BLaER1 treated with 17β-estradiol and CSF1 and Interleukin-3, amounts not matched to agents 10 nM and 100 nM (cell line): ENCODE results near the gene TTC29.
"Not testable (repeated sequence)": the region's sequence is repeated elsewhere in the genome, so short reads cannot be mapped to it uniquely, and the experiment has no call there.

Experiments used
- H3K27ac ChIP-seq, 11 experiments: shearing (Covaris generic); formaldehyde crosslinking; 2 replicates each; pipeline ENCODE4 v1.8.1; 2022
- H3K27me3 ChIP-seq, 11 experiments: shearing (Covaris generic); formaldehyde crosslinking; 2 replicates each; pipeline ENCODE4 v1.8.1; 2022
- H3K36me3 ChIP-seq, 11 experiments: shearing (Covaris generic); formaldehyde crosslinking; 2 replicates each; pipeline ENCODE4 v1.8.1; 2022
- H3K4me1 ChIP-seq, 10 experiments: shearing (Covaris generic); formaldehyde crosslinking; 2 replicates each; pipeline ENCODE4 v1.8.1; 2022
- H3K4me2 ChIP-seq, 11 experiments: shearing (Covaris generic); formaldehyde crosslinking; 2 replicates each; pipeline ENCODE4 v1.8.1; 2022
- H3K4me3 ChIP-seq, 10 experiments: shearing (Covaris generic); formaldehyde crosslinking; 2 replicates each; pipeline ENCODE4 v1.8.1; 2022
- H3K9ac ChIP-seq, 11 experiments: shearing (Covaris generic); formaldehyde crosslinking; 2 replicates each; pipeline ENCODE4 v1.8.1; 2022
- H3K9me3 ChIP-seq, 11 experiments: shearing (Covaris generic); formaldehyde crosslinking; replicated peaks in 1 of 11; 2 replicates each; pipeline ENCODE4 v1.8.1; 2022
- H4K20me1 ChIP-seq, 11 experiments: shearing (Covaris generic); formaldehyde crosslinking; 2 replicates each; pipeline ENCODE4 v1.8.1; 2022
- Cebpa-rat ChIP-seq, 11 experiments: shearing (Covaris generic); IDR thresholded peaks; 2 replicates each; pipeline ENCODE4 v1.8.1; 2022

TTC29 gene

GRCh38 chr4:146835096-146835495 is 110.6 kb downstream of the TTC29 start:
- Histone ChIP-seq H3K27me3 (no peaks in the 10 kb centered on the region), H3K4me2 (no peak overlapping the region), H3K9me3 (no peaks in the 10 kb centered on the region), H3K9ac (no peak overlapping the region), H3K4me3 (no peak overlapping the region), H3K27ac (no peak overlapping the region), H3K4me1 (peaks cover 0 to 9% (median 3%) of the 10 kb centered on the region in 10 experiments; a peak in 9 of 20 replicates), H4K20me1 (no peaks in the 10 kb centered on the region), H3K36me3 (no peaks in the 10 kb centered on the region)
- no peak for TF ChIP-seq Cebpa-rat (IDR thresholded peaks at IDR 0.05)

- peak in 3 of 11 experiments; percentile 34 to 53 (median 35); a peak in 2 of 22 replicates for TF ChIP-seq Cebpa-rat (IDR thresholded peaks at IDR 0.05)
- H3K27ac ChIP-seq: no peak overlapping the region
- H3K9ac ChIP-seq: no peak overlapping the region
- H4K20me1 ChIP-seq: no peaks in the 10 kb centered on the region
- no peaks in the 10 kb centered on the region for H3K27me3 ChIP-seq
- H3K9me3 ChIP-seq: no peaks in the 10 kb centered on the region
- H3K4me3 ChIP-seq: no peak overlapping the region
- no peaks in the 10 kb centered on the region for H3K36me3 ChIP-seq
- peaks cover 0 to 9% (median 3%) of the 10 kb centered on the region in 10 experiments; a peak in 9 of 20 replicates for H3K4me1 ChIP-seq
- H3K4me2 ChIP-seq: no peak overlapping the region
Observed at GRCh38 chr4:146834263-146835034, 111.2 kb downstream of the TTC29 start.

GRCh38 chr4:146833530-146833929 is 112.1 kb downstream of the TTC29 start:
- Histone ChIP-seq H3K4me2 (no peak overlapping the region; a peak in 3 of 22 replicates), H3K4me1 (peaks cover 0 to 9% (median 3%) of the 10 kb centered on the region in 10 experiments; a peak in 9 of 20 replicates), H3K36me3 (no peaks in the 10 kb centered on the region), H3K9me3 (no peaks in the 10 kb centered on the region), H3K9ac (no peak overlapping the region), H3K4me3 (no peak overlapping the region), H4K20me1 (no peaks in the 10 kb centered on the region), H3K27ac (no peak overlapping the region), H3K27me3 (no peaks in the 10 kb centered on the region)
- no peak for TF ChIP-seq Cebpa-rat (IDR thresholded peaks at IDR 0.05)

- not testable (repeated sequence) for H3K36me3 ChIP-seq, H4K20me1 ChIP-seq, H3K4me3 ChIP-seq, H3K27ac ChIP-seq, H3K4me1 ChIP-seq, H3K9ac ChIP-seq, H3K4me2 ChIP-seq, H3K27me3 ChIP-seq, H3K9me3 ChIP-seq
Observed at GRCh38 chr4:146822980-146823379, 122.7 kb downstream of the TTC29 start.

- H3K27me3 ChIP-seq: no peaks in the 10 kb centered on the region
- no peak overlapping the region for H3K27ac ChIP-seq
- H3K36me3 ChIP-seq: no peaks in the 10 kb centered on the region
- no peaks in the 10 kb centered on the region for H3K9me3 ChIP-seq
- H3K9ac ChIP-seq: no peak overlapping the region
- H3K4me1 ChIP-seq: no peaks in the 10 kb centered on the region
- no peak overlapping the region for H3K4me2 ChIP-seq
- H3K4me3 ChIP-seq: no peak overlapping the region
- no peaks in the 10 kb centered on the region for H4K20me1 ChIP-seq
- no peak for TF ChIP-seq Cebpa-rat (IDR thresholded peaks at IDR 0.05)
Observed at GRCh38 chr4:146814750-146815149, 130.9 kb downstream of the TTC29 start.

- Histone ChIP-seq H3K9me3 (no peaks in the 10 kb centered on the region), H3K4me2 (no peak overlapping the region), H4K20me1 (no peaks in the 10 kb centered on the region), H3K36me3 (no peaks in the 10 kb centered on the region), H3K9ac (no peak overlapping the region), H3K27ac (no peak overlapping the region), H3K4me1 (no peaks in the 10 kb centered on the region), H3K4me3 (no peak overlapping the region), H3K27me3 (no peaks in the 10 kb centered on the region)
- no peak for TF ChIP-seq Cebpa-rat (IDR thresholded peaks at IDR 0.05)
Observed at GRCh38 chr4:146795711-146796110, 150.0 kb downstream of the TTC29 start.

GRCh38 chr4:146793727-146794126 is 151.9 kb downstream of the TTC29 start:
- Histone ChIP-seq H4K20me1 (no peaks in the 10 kb centered on the region), H3K4me3 (no peak overlapping the region), H3K27ac (no peak overlapping the region), H3K27me3 (no peaks in the 10 kb centered on the region), H3K4me2 (no peak overlapping the region), H3K4me1 (no peaks in the 10 kb centered on the region), H3K9ac (no peak overlapping the region), H3K9me3 (no peaks in the 10 kb centered on the region), H3K36me3 (no peaks in the 10 kb centered on the region)
- TF ChIP-seq Cebpa-rat (IDR thresholded peaks at IDR 0.05): no peak

- Histone ChIP-seq H3K27ac (no peak overlapping the region), H3K4me1 (no peaks in the 10 kb centered on the region), H3K4me3 (no peak overlapping the region), H3K9ac (no peak overlapping the region), H3K9me3 (no peaks in the 10 kb centered on the region), H4K20me1 (no peaks in the 10 kb centered on the region), H3K4me2 (no peak overlapping the region), H3K27me3 (no peaks in the 10 kb centered on the region), H3K36me3 (no peaks in the 10 kb centered on the region)
- no peak for TF ChIP-seq Cebpa-rat (IDR thresholded peaks at IDR 0.05)
Observed at GRCh38 chr4:146791439-146791838, 154.2 kb downstream of the TTC29 start.

GRCh38 chr4:146790515-146790914 is 155.1 kb downstream of the TTC29 start:
- no peak for TF ChIP-seq Cebpa-rat (IDR thresholded peaks at IDR 0.05)

GRCh38 chr4:146787731-146788130 is 157.9 kb downstream of the TTC29 start:
- Histone ChIP-seq H3K27me3 (no peaks in the 10 kb centered on the region), H3K4me2 (no peak overlapping the region), H3K9ac (no peak overlapping the region), H3K36me3 (no peaks in the 10 kb centered on the region), H3K4me1 (no peaks in the 10 kb centered on the region), H3K4me3 (no peak overlapping the region), H3K27ac (no peak overlapping the region), H4K20me1 (no peaks in the 10 kb centered on the region), H3K9me3 (no peaks in the 10 kb centered on the region)
- TF ChIP-seq Cebpa-rat (IDR thresholded peaks at IDR 0.05): no peak

More at GRCh38 chr4:146790515-146790914, 155.1 kb downstream of the TTC29 start:
- no peak overlapping the region for H3K4me3 ChIP-seq
- no peak overlapping the region for H3K9ac ChIP-seq
- H3K4me2 ChIP-seq: no peak overlapping the region
- no peaks in the 10 kb centered on the region for H3K27me3 ChIP-seq
- no peaks in the 10 kb centered on the region for H3K9me3 ChIP-seq
- no peak overlapping the region for H3K27ac ChIP-seq
- no peaks in the 10 kb centered on the region for H3K4me1 ChIP-seq
- no peaks in the 10 kb centered on the region for H3K36me3 ChIP-seq
- H4K20me1 ChIP-seq: no peaks in the 10 kb centered on the region
